IMR-90 (cell line): ENCODE data around the gene CRLF1. TPM values are rescaled to one million over a fixed set of nuclear protein-coding genes. Genes with fewer than 3 reads are reported as not detected.
A peak's percentile ranks its signal among the peaks of the same experiment; 100 is the strongest.

Source experiments
- ATAC-seq: fragments of 200-7000 bp; cut with Tn5 transposase; 2 replicates; pipeline ENCODE4 v1.9.1; 2020; ENCODE audit warnings: low read depth, mild to moderate bottlenecking, moderate library complexity
- BruUV-seq: library from RNA; stranded (reverse); fragments of 400-500 nt; replicated peaks from 2 replicates; lab custom pipeline; 2021; lab: Mats Ljungman, UMichigan
- CTCF ChIA-PET: fragments of 300-600 bp; formaldehyde crosslinking; extraction: SDS; loops from one replicate; lab custom pipeline; 2021; ENCODE audit warnings: antibody characterized with exemption; lab: Yijun Ruan, JAX
- POLR2A ChIA-PET: fragments of 300-600 bp; sonication (Branson Sonifier 250); formaldehyde crosslinking; loops from one replicate; lab custom pipeline; 2022; ENCODE audit warnings: antibody characterized with exemption; ENCODE audit not compliant: unreplicated experiment; lab: Charles Lee
- DNase-seq: peaks from one replicate; pipeline ENCODE4 v3.0.0; 2013
- H2AFZ ChIP-seq: replicated peaks from 2 replicates; pipeline ENCODE3; 2013; ENCODE audit warnings: low read length, mild to moderate bottlenecking; ENCODE audit not compliant: poor library complexity
- H2AK5ac ChIP-seq: 2 replicates; pipeline ENCODE4 v1.6.1; 2013; ENCODE audit warnings: low read depth, low read length, inconsistent platforms
- H2AK9ac ChIP-seq: replicated peaks from 2 replicates; pipeline ENCODE3; 2013; ENCODE audit warnings: mild to moderate bottlenecking, low read depth, low read length, moderate library complexity; ENCODE audit not compliant: poor library complexity
- H2BK120ac ChIP-seq: 2 replicates; pipeline ENCODE4 v1.6.1; 2013; ENCODE audit warnings: low read depth, low read length, inconsistent platforms
- H2BK15ac ChIP-seq: 3 replicates; pipeline ENCODE4 v1.6.1; 2013; ENCODE audit warnings: low read depth, low read length, inconsistent platforms
- H2BK20ac ChIP-seq: 2 replicates; pipeline ENCODE4 v1.6.1; 2013; ENCODE audit warnings: low read depth, mild to moderate bottlenecking, inconsistent platforms, low read length, moderate library complexity
- H2BK5ac ChIP-seq: 2 replicates; pipeline ENCODE4 v1.6.1; 2013; ENCODE audit warnings: mild to moderate bottlenecking, low read depth, low read length, inconsistent platforms; ENCODE audit not compliant: poor library complexity, severe bottlenecking
- H3K14ac ChIP-seq: replicated peaks from 2 replicates; pipeline ENCODE4 v1.6.1; 2013; ENCODE audit warnings: low read depth, low read length, inconsistent platforms
- H3K18ac ChIP-seq: 2 replicates; pipeline ENCODE4 v1.6.1; 2013; ENCODE audit warnings: low read depth, low read length, control low read depth
- H3K23ac ChIP-seq: 2 replicates; pipeline ENCODE4 v1.6.1; 2013; ENCODE audit warnings: low read depth, low read length, inconsistent platforms
- H3K27ac ChIP-seq: 2 replicates; pipeline ENCODE4 v1.5.1; 2013; ENCODE audit warnings: mild to moderate bottlenecking, control low read depth, low read length; ENCODE audit not compliant: insufficient read depth
- H3K27me3 ChIP-seq: 2 replicates; pipeline ENCODE4 v1.6.1; 2013; ENCODE audit warnings: low read length; ENCODE audit not compliant: control insufficient read depth, insufficient read depth
- H3K36me3 ChIP-seq: 2 replicates; pipeline ENCODE4 v1.6.1; 2013; ENCODE audit warnings: low read length, mixed read lengths; ENCODE audit not compliant: control insufficient read depth, insufficient read depth
- H3K4ac ChIP-seq: 2 replicates; pipeline ENCODE4 v1.6.1; 2013; ENCODE audit warnings: low read depth, low read length, inconsistent platforms
- H3K4me1 ChIP-seq: 2 replicates; pipeline ENCODE4 v1.6.1; 2013; ENCODE audit warnings: low read length, mixed read lengths; ENCODE audit not compliant: control insufficient read depth, insufficient read depth
- H3K4me2 ChIP-seq: 2 replicates; pipeline ENCODE4 v1.6.1; 2013; ENCODE audit warnings: low read depth, mild to moderate bottlenecking, control low read depth, low read length, moderate library complexity
- H3K4me3 ChIP-seq: 2 replicates; pipeline ENCODE4 v1.5.1; 2013; ENCODE audit warnings: low read depth, mild to moderate bottlenecking, control low read depth, low read length, moderate library complexity; ENCODE audit not compliant: insufficient read depth
- H3K56ac ChIP-seq: 2 replicates; pipeline ENCODE4 v1.6.1; 2013; ENCODE audit warnings: low read length, inconsistent platforms; ENCODE audit not compliant: insufficient read depth; ENCODE audit errors: extremely low read depth
- H3K79me1 ChIP-seq, 2 experiments: 2 replicates each; pipeline ENCODE4 v1.6.1; 2013; ENCODE audit warnings: low read length in 2 of 2, inconsistent platforms in 1 of 2, low read depth in 1 of 2
- H3K9ac ChIP-seq: 2 replicates; pipeline ENCODE4 v1.6.1; 2013; ENCODE audit warnings: low read depth, low read length, control low read depth
- H3K9me1 ChIP-seq: 2 replicates; pipeline ENCODE4 v1.6.1; 2013; ENCODE audit warnings: low read length, inconsistent platforms; ENCODE audit not compliant: insufficient read depth
- H3K9me3 ChIP-seq: 2 replicates; pipeline ENCODE4 v1.6.1; 2013; ENCODE audit warnings: low read length; ENCODE audit not compliant: control insufficient read depth, insufficient read depth
- H4K20me1 ChIP-seq: 2 replicates; pipeline ENCODE4 v1.6.1; 2013; ENCODE audit warnings: low read length, inconsistent platforms; ENCODE audit not compliant: insufficient read depth
- H4K5ac ChIP-seq: 2 replicates; pipeline ENCODE4 v1.6.1; 2013; ENCODE audit warnings: mild to moderate bottlenecking, low read depth, low read length, control low read depth
- H4K8ac ChIP-seq, 2 experiments: 2 replicates each; pipeline ENCODE4 v1.6.1; 2013; ENCODE audit warnings: low read depth in 2 of 2, low read length in 2 of 2, control low read depth in 1 of 2, inconsistent platforms in 1 of 2
- H4K91ac ChIP-seq: 2 replicates; pipeline ENCODE4 v1.6.1; 2013; ENCODE audit warnings: low read depth, low read length, inconsistent platforms; ENCODE audit not compliant: insufficient read depth
- BHLHE40 ChIP-seq: fragments of 150-350 bp; IDR thresholded peaks from 2 replicates; pipeline ENCODE4 v1.6.1; 2016; ENCODE audit warnings: mild to moderate bottlenecking, low read depth, low read length
- CHD1 ChIP-seq: IDR thresholded peaks from 2 replicates; pipeline ENCODE4 v1.6.1; 2012; ENCODE audit warnings: low read depth, low read length, improper control_type of control experiment
- CTCF ChIP-seq: conservative IDR thresholded peaks from 2 replicates; pipeline ENCODE4 v1.5.1; 2012; ENCODE audit warnings: mild to moderate bottlenecking, low read depth, low read length, improper control_type of control experiment
- MAZ ChIP-seq: IDR thresholded peaks from 2 replicates; pipeline ENCODE4 v1.6.1; 2012; ENCODE audit warnings: low read depth, mild to moderate bottlenecking, low read length, improper control_type of control experiment, moderate library complexity, borderline replicate concordance
- MXI1 ChIP-seq: IDR thresholded peaks from 2 replicates; pipeline ENCODE4 v1.6.1; 2012; ENCODE audit warnings: low read depth, mild to moderate bottlenecking, low read length, moderate library complexity, borderline replicate concordance
- POLR2A ChIP-seq: IDR thresholded peaks from 2 replicates; pipeline ENCODE4 v1.6.1; 2012; ENCODE audit warnings: mild to moderate bottlenecking, low read depth, low read length
- RFX5 ChIP-seq: IDR thresholded peaks from 2 replicates; pipeline ENCODE4 v1.8.0; 2012; ENCODE audit warnings: low read depth, mild to moderate bottlenecking, low read length, moderate library complexity
- WGBS, 2 experiments: methylation state at CpG; one replicate each; pipeline versions ENCODE4 v1.1.5 to v1.1.7; 2013; ENCODE audit warnings: missing lambda C conversion rate in 2 of 2; ENCODE audit not compliant: insufficient read length in 1 of 2; ENCODE audit errors: extremely low coverage in 2 of 2; 5-methylcytosine and 5-hydroxymethylcytosine counted together
- dilution Hi-C: fragments of 300-500 bp; cut with HindIII; formaldehyde crosslinking; loops from one replicate; pipeline ENCODE4 v1.14.3; 2018; ENCODE audit warnings: low sequenced_read_pairs; ENCODE audit not compliant: unreplicated experiment
- in situ Hi-C: fragments of 300-500 bp; cut with MboI; formaldehyde crosslinking; loops from 3 replicates; pipeline ENCODE4 v1.14.3; 2019; ENCODE audit warnings: low sequenced_read_pairs, inconsistent platforms, mixed read lengths
- intact Hi-C: fragments of 100-400 bp; cut with micrococcal nuclease; formaldehyde crosslinking; loops from 2 replicates; pipeline ENCODE4 v1.10.0; 2022
- polyA plus RNA-seq, 3 experiments: library from polyadenylated mRNA; depleted of rRNA; stranded (reverse); fragments of >200 nt; gene quantifications; 2 replicates each; pipeline ENCODE4 v1.2.3, GENCODE V29; 2012; ENCODE audit warnings: low replicate concordance in 1 of 3
- total RNA-seq: library from RNA; depleted of rRNA; stranded (reverse); fragments of >200 nt; gene quantifications from 2 replicates; pipeline ENCODE4 v1.2.3, GENCODE V29; 2012

Gene CRLF1
- total and polyA plus RNA-seq, 2 of the 4 experiments (the other 2 are of a cell fraction) = 0.18 to 3.1 TPM

- no TSS peak for BruUV-seq
- Histone ChIP-seq H2BK15ac (no peak overlapping the region), H3K9me1 (no peaks in the 10 kb centered on the region), H4K91ac (no peak overlapping the region), H3K23ac (no peak overlapping the region), H4K8ac (no peak overlapping the region), H3K4me1 (0 out of 2 replicates have a peak, but pooled peaks cover 2% of the 10 kb centered on the region), H3K36me3 (peaks cover 4% of the 10 kb centered on the region), H3K14ac (no peak overlapping the region), H3K9me3 (no peaks in the 10 kb centered on the region), H4K5ac (no peak overlapping the region), H3K4ac (no peak overlapping the region), H3K9ac (no peak overlapping the region), H3K27me3 (no peaks in the 10 kb centered on the region; the same call in 1 of the 2 replicates), H3K4me3 (no peak overlapping the region), H3K4me2 (no peak overlapping the region), H2BK120ac (no peak overlapping the region), H2AFZ (peak overlapping the region; percentile 43), H3K18ac (no peak overlapping the region), H4K20me1 (peaks cover 9% of the 10 kb centered on the region), H2AK5ac (peak overlapping the region; percentile 9; the same call in 1 of the 2 replicates), H3K79me1 (peaks cover 0 to 7% of the 10 kb centered on the region in 2 experiments; a peak in 2 of 4 replicates), H3K56ac (no peak overlapping the region), H2BK20ac (no peak overlapping the region), H2AK9ac (peak overlapping the region; percentile 42), H3K27ac (no peak overlapping the region), H2BK5ac (no peak overlapping the region)
- dilution Hi-C loops = no loop called here
- DNase-seq (no peak), ATAC-seq (no peak)
- 80% methylated on average over 1 of the region's 6 CpGs; no CpG with 5 or more reads in 1 of the 2 experiments for WGBS, 2 experiments
- TF ChIP-seq CTCF = no peak
- no peak for TF ChIP-seq RFX5
- no peak for TF ChIP-seq MXI1
- no peak for TF ChIP-seq MAZ
- TF ChIP-seq BHLHE40 = no peak
- no peak for TF ChIP-seq POLR2A
- TF ChIP-seq CHD1 = no peak
- CTCF ChIA-PET = interaction anchor here (3.0 kb wide), 1 partner anchor 252 kb away, joined by 12 read pairs; no protein-coding TSS in a partner anchor
- intact Hi-C loops = no loop called here
- in situ Hi-C loops = no loop called here
- POLR2A ChIA-PET = no interaction called here
Observed at GRCh38 chr19:18595475-18595874, 11.1 kb downstream of the CRLF1 start.
